Breast epithelium (tissue), 4 donors: ENCODE measurements around the gene PTGS1. TPM values are rescaled to one million over a fixed set of nuclear protein-coding genes. Genes with fewer than 3 reads are reported as not detected.

Experiments used
- DNase-seq, 2 donors: peaks; one replicate each; pipeline ENCODE4 v3.0.0-alpha.2; 2019; ENCODE audit warnings: low spot score in 2 of 2
- H3K27ac ChIP-seq, 2 donors: fragments of 200-600 bp; sonication (generic) in 1 of 2; one replicate each; pipeline ENCODE4 v1.5.1; 2016 to 2019; ENCODE audit warnings: mild to moderate bottlenecking in 1 of 2
- H3K27me3 ChIP-seq, 2 donors: fragments of 200-600 bp; sonication (generic) in 1 of 2; one replicate each; pipeline versions ENCODE4 v1.5.1 to v1.6.0; 2017 to 2019; ENCODE audit warnings: control low read depth in 1 of 2, mild to moderate bottlenecking in 1 of 2
- H3K36me3 ChIP-seq: fragments of 200-600 bp; one replicate; pipeline ENCODE4 v1.5.1; 2019
- H3K4me1 ChIP-seq, 2 donors: fragments of 200-600 bp; sonication (generic); one replicate each; pipeline ENCODE4 v1.5.1; 2016 to 2019; ENCODE audit warnings: control low read depth in 1 of 2
- H3K4me3 ChIP-seq, 3 donors: fragments of 200-600 bp; sonication (generic); 1 replicate in 2 of 3; 2 replicates in 1 of 3; pipeline ENCODE4 v1.5.1; 2016 to 2019; ENCODE audit warnings: mild to moderate bottlenecking in 3 of 3, moderate library complexity in 2 of 3
- H3K9me3 ChIP-seq, 2 donors: fragments of 200-600 bp; sonication (generic) in 1 of 2; one replicate each; pipeline ENCODE4 v1.5.1; 2016 to 2019; ENCODE audit warnings: control low read depth in 1 of 2
- POLR2A ChIP-seq: fragments of 450-650 bp; IDR thresholded peaks from one replicate; pipeline ENCODE4 v1.6.1; 2016; ENCODE audit warnings: antibody characterized with exemption, mild to moderate bottlenecking, moderate library complexity
- POLR2AphosphoS5 ChIP-seq, 3 donors: sonication (generic); formaldehyde crosslinking; IDR thresholded peaks; one replicate each; pipeline ENCODE4 v1.6.1; 2017; ENCODE audit warnings: antibody characterized with exemption in 3 of 3
- intact Hi-C: fragments of 100-400 bp; cut with DNase I; formaldehyde crosslinking; loops from one replicate; pipeline ENCODE4 v1.15.1; 2023; ENCODE audit warnings: low total_unique reads
- total RNA-seq, 3 donors: library from RNA; depleted of rRNA; stranded (reverse); fragments of >200 nt; gene quantifications; one replicate each; pipeline ENCODE4 v1.1.0, GENCODE V29; 2016
- TF ChIP-seq, protein P1 (sequence below), 3 donors: fragments of 450-650 bp; IDR thresholded peaks; one replicate each; pipeline ENCODE4 v1.5.1; 2016 to 2017; ENCODE audit warnings: antibody characterized with exemption in 3 of 3, mild to moderate bottlenecking in 3 of 3, moderate library complexity in 3 of 3

PTGS1 gene
- total RNA-seq, 3 donors from 2014 or later = 2.6 to 8.0 (median 4.5) TPM

GRCh38 chr9:122368642-122369041 lies 2.2 kb upstream of the PTGS1 start:
- peaks cover 0 to 6% of the 10 kb centered on the region in 2 donors for H3K9me3 ChIP-seq
- no peak for DNase-seq
- no peak overlapping the region for H3K27ac ChIP-seq
- no peaks in the 10 kb centered on the region for H3K36me3 ChIP-seq
- no peaks in the 10 kb centered on the region for H3K27me3 ChIP-seq
- intact Hi-C loops = no loop called here
- H3K4me1 ChIP-seq = peaks cover 3 to 6% of the 10 kb centered on the region in 2 donors
- TF ChIP-seq POLR2A = no peak
- TF ChIP-seq, protein P1, sequence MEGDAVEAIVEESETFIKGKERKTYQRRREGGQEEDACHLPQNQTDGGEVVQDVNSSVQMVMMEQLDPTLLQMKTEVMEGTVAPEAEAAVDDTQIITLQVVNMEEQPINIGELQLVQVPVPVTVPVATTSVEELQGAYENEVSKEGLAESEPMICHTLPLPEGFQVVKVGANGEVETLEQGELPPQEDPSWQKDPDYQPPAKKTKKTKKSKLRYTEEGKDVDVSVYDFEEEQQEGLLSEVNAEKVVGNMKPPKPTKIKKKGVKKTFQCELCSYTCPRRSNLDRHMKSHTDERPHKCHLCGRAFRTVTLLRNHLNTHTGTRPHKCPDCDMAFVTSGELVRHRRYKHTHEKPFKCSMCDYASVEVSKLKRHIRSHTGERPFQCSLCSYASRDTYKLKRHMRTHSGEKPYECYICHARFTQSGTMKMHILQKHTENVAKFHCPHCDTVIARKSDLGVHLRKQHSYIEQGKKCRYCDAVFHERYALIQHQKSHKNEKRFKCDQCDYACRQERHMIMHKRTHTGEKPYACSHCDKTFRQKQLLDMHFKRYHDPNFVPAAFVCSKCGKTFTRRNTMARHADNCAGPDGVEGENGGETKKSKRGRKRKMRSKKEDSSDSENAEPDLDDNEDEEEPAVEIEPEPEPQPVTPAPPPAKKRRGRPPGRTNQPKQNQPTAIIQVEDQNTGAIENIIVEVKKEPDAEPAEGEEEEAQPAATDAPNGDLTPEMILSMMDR (IDR thresholded peaks at IDR 0.05) = no peak
- no peak for TF ChIP-seq POLR2AphosphoS5 (IDR thresholded peaks at IDR 0.05)
- no peak overlapping the region for H3K4me3 ChIP-seq

DNA sequence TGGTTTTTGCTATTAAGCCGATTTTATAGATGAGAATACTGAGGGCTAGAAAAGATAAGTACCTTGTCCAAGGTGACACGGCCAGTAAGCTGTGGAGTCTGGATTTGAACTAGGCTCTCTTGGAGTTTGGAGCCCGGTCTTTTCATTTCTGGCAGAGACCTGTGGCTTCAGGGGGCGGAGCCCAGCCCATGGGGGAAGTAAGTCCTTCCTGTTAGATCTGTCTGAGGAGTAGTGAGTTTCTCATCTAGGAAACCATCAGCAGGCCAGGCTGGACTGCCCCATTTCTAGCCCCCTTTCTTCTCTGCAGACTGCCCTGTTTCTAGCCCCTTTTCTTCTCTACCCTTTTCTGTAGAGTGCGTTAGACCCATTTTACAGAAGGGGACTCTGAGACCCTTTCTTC lies 521 bp upstream of the PTGS1 start:
- intact Hi-C loops = no loop called here
- H3K4me1 ChIP-seq = peaks cover 6 to 9% of the 10 kb centered on the region in 2 donors
- H3K9me3 ChIP-seq = peaks cover 0 to 6% of the 10 kb centered on the region in 2 donors
- no peaks in the 10 kb centered on the region for H3K27me3 ChIP-seq
- H3K27ac ChIP-seq = no peak overlapping the region
- no peak for TF ChIP-seq POLR2AphosphoS5 (IDR thresholded peaks at IDR 0.05)
- TF ChIP-seq, protein P1 (IDR thresholded peaks at IDR 0.05) = no peak
- TF ChIP-seq POLR2A = no peak
- DNase-seq = no peak
- no peaks in the 10 kb centered on the region for H3K36me3 ChIP-seq
- H3K4me3 ChIP-seq = peak overlapping the region; percentile 38 to 66 (median 47)

GRCh38 chr9:122371846-122372245 lies 1.0 kb downstream of the PTGS1 start:
- no peak for DNase-seq
- intact Hi-C loops = no loop called here
- Histone ChIP-seq H3K9me3 (peaks cover 0 to 6% of the 10 kb centered on the region in 2 donors), H3K27ac (no peak overlapping the region), H3K4me3 (no peak overlapping the region), H3K4me1 (peaks cover 6 to 12% of the 10 kb centered on the region in 2 donors), H3K27me3 (no peaks in the 10 kb centered on the region), H3K36me3 (no peaks in the 10 kb centered on the region)
- TF ChIP-seq, protein P1 (IDR thresholded peaks at IDR 0.05) = no peak
- TF ChIP-seq POLR2AphosphoS5 (IDR thresholded peaks at IDR 0.05) (no peak), POLR2A (no peak)

- no peak for DNase-seq
- Histone ChIP-seq H3K36me3 (no peaks in the 10 kb centered on the region), H3K4me1 (peaks cover 6 to 12% of the 10 kb centered on the region in 2 donors), H3K27me3 (no peaks in the 10 kb centered on the region), H3K4me3 (no peak overlapping the region), H3K9me3 (peaks cover 0 to 6% of the 10 kb centered on the region in 2 donors), H3K27ac (no peak overlapping the region)
- intact Hi-C loops = no loop called here
- TF ChIP-seq POLR2A (no peak), POLR2AphosphoS5 (IDR thresholded peaks at IDR 0.05) (no peak)
- TF ChIP-seq, protein P1 (IDR thresholded peaks at IDR 0.05) = no peak
Observed at GRCh38 chr9:122372856-122373845, 2.3 kb downstream of the PTGS1 start.

GRCh38 chr9:122374885-122375420 lies 4.1 kb downstream of the PTGS1 start:
- peaks cover 6 to 12% of the 10 kb centered on the region in 2 donors for H3K4me1 ChIP-seq
- H3K27me3 ChIP-seq = no peaks in the 10 kb centered on the region
- peak overlapping the region in 1 of 2 donors; percentile 28 for H3K27ac ChIP-seq
- no peaks in the 10 kb centered on the region for H3K9me3 ChIP-seq
- TF ChIP-seq POLR2A (no peak), POLR2AphosphoS5 (IDR thresholded peaks at IDR 0.05) (no peak)
- TF ChIP-seq, protein P1 (IDR thresholded peaks at IDR 0.05) = no peak
- intact Hi-C loops = no loop called here
- DNase-seq = peak; percentile 56 to 77
- no peaks in the 10 kb centered on the region for H3K36me3 ChIP-seq
- H3K4me3 ChIP-seq = peak overlapping the region in 1 of 3 donors; percentile 46
